MCF 10A (cell line): ENCODE measurements around the gene DNASE1L1. TPM values are rescaled to one million over a fixed set of nuclear protein-coding genes. Genes with fewer than 3 reads are reported as not detected.
A peak's percentile ranks its signal among the peaks of the same experiment; 100 is the strongest.

Experiments used
- BruUV-seq: library from RNA; stranded (reverse); fragments of 400-500 nt; replicated peaks from 2 replicates; lab custom pipeline; 2021; lab: Mats Ljungman, UMichigan
- CTCF ChIA-PET: fragments of 300-600 bp; sonication (Branson Sonifier 250); formaldehyde crosslinking; extraction: SDS; loops from one replicate; lab custom pipeline; 2021; ENCODE audit warnings: antibody characterized with exemption, inconsistent platforms; lab: Yijun Ruan, JAX
- POLR2A ChIA-PET: fragments of 300-600, 350-650 bp; sonication (Branson Sonifier 250); formaldehyde crosslinking; extraction: SDS; loops from one replicate; lab custom pipeline; 2020; ENCODE audit warnings: antibody characterized with exemption, inconsistent platforms; lab: Yijun Ruan, JAX
- DNase-seq: peaks from one replicate; pipeline ENCODE4 v3.0.0-alpha.2; 2018; ENCODE audit not compliant: unreplicated experiment
- H3K27ac Mint-ChIP-seq: one replicate; pipeline ENCODE4 v1.8.0; 2022; ENCODE audit warnings: mild to moderate bottlenecking, low read depth, mixed read lengths; ENCODE audit not compliant: unreplicated experiment
- H3K27me3 Mint-ChIP-seq: one replicate; pipeline ENCODE4 v1.8.0; 2022; ENCODE audit warnings: mixed read lengths; ENCODE audit not compliant: insufficient read depth, unreplicated experiment
- H3K36me3 Mint-ChIP-seq: one replicate; pipeline ENCODE4 v1.8.0; 2022; ENCODE audit warnings: mild to moderate bottlenecking, moderate library complexity, mixed read lengths; ENCODE audit not compliant: insufficient read depth, unreplicated experiment
- H3K4me1 Mint-ChIP-seq: one replicate; pipeline ENCODE4 v1.8.0; 2022; ENCODE audit warnings: mixed read lengths; ENCODE audit not compliant: insufficient read depth, unreplicated experiment
- H3K4me3 Mint-ChIP-seq: one replicate; pipeline ENCODE4 v1.8.0; 2022; ENCODE audit warnings: mild to moderate bottlenecking, moderate library complexity, mixed read lengths; ENCODE audit not compliant: unreplicated experiment
- H3K9me3 Mint-ChIP-seq: one replicate; pipeline ENCODE4 v1.8.0; 2022; ENCODE audit warnings: mixed read lengths; ENCODE audit not compliant: unreplicated experiment
- CTCF ChIP-seq: fragments of 200-600 bp; IDR thresholded peaks from one replicate; pipeline ENCODE4 v1.8.0; 2022; ENCODE audit warnings: antibody characterized with exemption, mild to moderate bottlenecking; ENCODE audit not compliant: unreplicated experiment
- intact Hi-C: fragments of 100-400 bp; cut with micrococcal nuclease; formaldehyde crosslinking; loops from 2 replicates; pipeline ENCODE4 v1.14.1; 2022
- total RNA-seq: library from RNA; stranded (reverse); gene quantifications from 2 replicates; pipeline ENCODE4 v1.2.3, GENCODE V29; 2022

Gene DNASE1L1
- total RNA-seq, 1 experiment from 2014 or later = 20.5 TPM

GRCh38 chrX:154367474-154368308, 41.4 kb downstream of the DNASE1L1 start:
- H3K27me3 Mint-ChIP-seq = no peaks in the 10 kb centered on the region
- peaks cover 8% of the 10 kb centered on the region for H3K4me1 Mint-ChIP-seq
- POLR2A ChIA-PET = interaction anchor here (0.6 to 1.1 kb wide), 4 partner anchors 21 to 429 kb away, joined by 3 to 5 read pairs (median 4); no protein-coding TSS in a partner anchor
- intact Hi-C loops = no loop called here
- DNase-seq = no peak
- BruUV-seq = no TSS peak
- peak overlapping the region; percentile 75 for H3K4me3 Mint-ChIP-seq
- no peaks in the 10 kb centered on the region for H3K9me3 Mint-ChIP-seq
- peak overlapping the region; percentile 94 for H3K27ac Mint-ChIP-seq
- no peak for TF ChIP-seq CTCF
- H3K36me3 Mint-ChIP-seq = peaks cover 49% of the 10 kb centered on the region
- CTCF ChIA-PET = interaction anchor here (0.7 to 2.0 kb wide), 2 partner anchors 16 to 31 kb away, joined by 4 to 6 read pairs; no protein-coding TSS in a partner anchor

DNA sequence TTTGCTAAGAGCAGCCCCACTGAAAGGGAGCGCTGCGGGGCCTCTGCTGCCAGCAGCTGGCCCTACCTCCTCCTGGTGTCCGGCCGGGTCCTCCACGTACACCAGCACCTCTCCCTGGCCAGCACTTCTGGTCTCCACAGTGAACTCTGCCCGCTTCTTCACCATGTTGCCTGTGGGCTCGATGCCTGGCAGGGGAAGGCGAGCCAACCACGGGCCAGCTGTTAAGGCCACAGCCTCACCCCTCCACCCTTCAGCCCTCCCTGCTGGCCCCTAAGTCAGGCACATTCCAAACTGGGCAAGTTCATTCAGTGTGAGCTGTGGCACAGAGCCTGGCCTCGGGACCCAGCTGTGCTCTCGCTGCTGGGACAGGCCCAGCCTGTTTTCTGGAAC, 42.4 kb downstream of the DNASE1L1 start:
- Mint-ChIP-seq H3K9me3 (no peaks in the 10 kb centered on the region), H3K27ac (no peak overlapping the region), H3K36me3 (peaks cover 59% of the 10 kb centered on the region), H3K27me3 (no peaks in the 10 kb centered on the region), H3K4me3 (no peak overlapping the region), H3K4me1 (peaks cover 8% of the 10 kb centered on the region)
- no peak for DNase-seq
- intact Hi-C loops = no loop called here
- POLR2A ChIA-PET = no interaction called here
- CTCF ChIA-PET = no interaction called here
- TF ChIP-seq CTCF = no peak
- no TSS peak for BruUV-seq

- no peak overlapping the region for H3K4me3 Mint-ChIP-seq
- H3K9me3 Mint-ChIP-seq = no peaks in the 10 kb centered on the region
- H3K4me1 Mint-ChIP-seq = peaks cover 8% of the 10 kb centered on the region
- no TSS peak for BruUV-seq
- CTCF ChIA-PET = interaction anchor here (0.6 to 1.1 kb wide), 2 partner anchors 8 to 57 kb away, joined by 3 read pairs; no protein-coding TSS in a partner anchor
- no peak overlapping the region for H3K27ac Mint-ChIP-seq
- H3K36me3 Mint-ChIP-seq = peaks cover 61% of the 10 kb centered on the region
- no peak for DNase-seq
- no peak for TF ChIP-seq CTCF
- no peaks in the 10 kb centered on the region for H3K27me3 Mint-ChIP-seq
- POLR2A ChIA-PET = interaction anchor here (0.6 to 0.7 kb wide), 2 partner anchors 38 to 44 kb away, joined by 3 read pairs; no protein-coding TSS in a partner anchor
- intact Hi-C loops = no loop called here
These were observed 42.9 kb downstream of the DNASE1L1 start for GRCh38 chrX:154365997-154366665.
